Activated T-helper 17 cell treated with anti-CD3 and anti-CD28 coated beads, Interleukin-2, amount 50 U/mL, for 72 hours (primary cell): ENCODE measurements around the gene C12orf57. TPM values are rescaled to one million over a fixed set of nuclear protein-coding genes. Genes with fewer than 3 reads are reported as not detected.

Source experiments
- ATAC-seq: fragments of 150-1000 bp; cut with Tn5 transposase; replicated peaks from 2 replicates; pipeline ENCODE4 v1.10.0; 2021; ENCODE audit warnings: mild to moderate bottlenecking, moderate library complexity
- H3K27ac Mint-ChIP-seq: one replicate; pipeline ENCODE4 v1.8.0; 2022; ENCODE audit warnings: mixed read lengths
- H3K27me3 Mint-ChIP-seq: one replicate; pipeline ENCODE4 v1.8.0; 2022; ENCODE audit warnings: mixed read lengths
- H3K36me3 Mint-ChIP-seq: one replicate; pipeline ENCODE4 v1.8.0; 2022; ENCODE audit warnings: low read depth, mild to moderate bottlenecking, mixed read lengths
- H3K4me1 Mint-ChIP-seq: one replicate; pipeline ENCODE4 v1.8.0; 2022; ENCODE audit warnings: mixed read lengths
- H3K4me3 Mint-ChIP-seq: one replicate; pipeline ENCODE4 v1.8.0; 2022; ENCODE audit warnings: mild to moderate bottlenecking, mixed read lengths
- H3K9me3 Mint-ChIP-seq: one replicate; pipeline ENCODE4 v1.8.0; 2022; ENCODE audit warnings: mixed read lengths
- total RNA-seq, 2 donors: library from RNA; stranded (reverse); gene quantifications; one replicate each; pipeline ENCODE4 v1.2.3, GENCODE V29; 2022

The C12orf57 gene
- total RNA-seq, 2 donors from 2014 or later = 192 to 307 TPM

DNA sequence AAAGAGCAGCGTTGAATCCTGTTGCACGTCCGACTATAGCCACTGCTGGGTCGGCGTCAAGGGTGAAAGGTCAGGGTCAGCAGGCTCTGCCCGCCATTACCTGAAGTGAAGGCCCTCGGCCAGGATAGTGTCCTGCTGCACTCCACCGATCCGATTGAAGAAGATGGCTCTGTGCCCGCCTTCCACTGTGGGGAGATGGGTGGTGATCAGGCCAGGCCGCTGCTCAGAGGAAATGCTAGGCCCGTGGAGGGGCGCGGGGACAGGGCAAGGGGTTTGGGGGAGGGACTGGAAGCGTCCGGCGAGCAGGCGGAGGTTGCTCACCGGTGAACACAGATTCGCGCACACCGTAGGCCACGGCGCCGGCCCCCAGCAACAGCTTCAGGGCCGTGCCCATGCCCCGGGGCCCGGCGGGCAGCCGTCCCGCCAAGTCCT, 26.3 kb downstream of the C12orf57 start:
- Mint-ChIP-seq H3K27ac (peak overlapping the region; percentile 96), H3K27me3 (no peaks in the 10 kb centered on the region), H3K4me1 (peaks cover 24% of the 10 kb centered on the region), H3K9me3 (no peaks in the 10 kb centered on the region), H3K36me3 (peaks cover 98% of the 10 kb centered on the region), H3K4me3 (peak overlapping the region; percentile 93)
- ATAC-seq = peak; percentile 3

DNA sequence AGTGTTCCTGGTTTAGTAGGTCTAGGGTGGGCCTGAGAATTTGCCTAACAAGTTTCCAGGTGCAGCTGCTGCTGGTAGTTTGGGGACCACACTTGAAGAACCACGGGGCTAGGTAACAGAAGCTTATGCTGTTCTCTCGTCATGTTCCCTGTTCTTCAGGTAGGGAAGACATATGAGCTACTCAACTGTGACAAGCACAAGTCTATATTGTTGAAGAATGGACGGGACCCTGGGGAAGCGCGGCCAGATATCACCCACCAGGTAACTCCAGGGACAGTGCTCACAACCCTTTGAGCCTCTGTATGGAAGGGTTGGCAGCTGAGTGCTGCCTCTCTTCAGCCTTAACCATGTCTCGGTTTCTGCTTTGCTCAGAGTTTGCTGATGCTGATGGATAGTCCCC, 30.4 kb downstream of the C12orf57 start:
- peaks cover 98% of the 10 kb centered on the region for H3K36me3 Mint-ChIP-seq
- H3K4me1 Mint-ChIP-seq = peaks cover 17% of the 10 kb centered on the region
- no peaks in the 10 kb centered on the region for H3K9me3 Mint-ChIP-seq
- no peak for ATAC-seq
- no peaks in the 10 kb centered on the region for H3K27me3 Mint-ChIP-seq
- H3K4me3 Mint-ChIP-seq = no peak overlapping the region
- peak overlapping the region; percentile 59 for H3K27ac Mint-ChIP-seq

GRCh38 chr12:6975297-6976032, 31.6 kb downstream of the C12orf57 start:
- no peak for ATAC-seq
- Mint-ChIP-seq H3K36me3 (peaks cover 95% of the 10 kb centered on the region), H3K4me3 (no peak overlapping the region), H3K27ac (peak overlapping the region; percentile 41), H3K4me1 (peaks cover 15% of the 10 kb centered on the region), H3K27me3 (no peaks in the 10 kb centered on the region), H3K9me3 (no peaks in the 10 kb centered on the region)

DNA sequence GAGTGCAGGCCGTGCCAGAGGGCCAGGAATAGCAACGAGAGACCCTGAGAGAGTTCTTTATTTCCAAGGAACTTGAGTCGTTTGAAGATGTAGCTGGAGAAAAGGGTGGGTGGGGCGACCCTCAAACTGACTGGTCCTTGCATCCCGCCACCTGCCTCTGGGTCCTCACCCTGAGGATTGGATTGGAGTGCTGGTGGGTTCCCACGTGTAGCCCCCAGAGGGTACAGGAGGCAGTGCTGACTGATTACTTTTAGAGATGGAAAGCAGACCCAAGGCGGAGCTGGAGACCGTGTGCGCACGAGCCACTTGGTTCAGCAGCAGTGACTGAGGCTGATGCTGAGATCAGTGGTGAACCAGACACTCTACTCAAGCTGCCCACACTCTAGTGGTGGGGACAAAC, 33.8 kb downstream of the C12orf57 start:
- no peak for ATAC-seq
- H3K4me1 Mint-ChIP-seq = peaks cover 4% of the 10 kb centered on the region
- H3K27ac Mint-ChIP-seq = peak overlapping the region; percentile 60
- no peak overlapping the region for H3K4me3 Mint-ChIP-seq
- H3K27me3 Mint-ChIP-seq = no peaks in the 10 kb centered on the region
- H3K9me3 Mint-ChIP-seq = no peaks in the 10 kb centered on the region
- H3K36me3 Mint-ChIP-seq = peaks cover 97% of the 10 kb centered on the region

GRCh38 chr12:6978188-6978587, 34.4 kb downstream of the C12orf57 start:
- no peak overlapping the region for H3K4me3 Mint-ChIP-seq
- no peak for ATAC-seq
- no peaks in the 10 kb centered on the region for H3K9me3 Mint-ChIP-seq
- H3K27ac Mint-ChIP-seq = peak overlapping the region; percentile 38
- peaks cover 97% of the 10 kb centered on the region for H3K36me3 Mint-ChIP-seq
- peaks cover 4% of the 10 kb centered on the region for H3K4me1 Mint-ChIP-seq
- H3K27me3 Mint-ChIP-seq = no peaks in the 10 kb centered on the region

GRCh38 chr12:6978611-6979011, 34.8 kb downstream of the C12orf57 start:
- H3K9me3 Mint-ChIP-seq = no peaks in the 10 kb centered on the region
- H3K4me1 Mint-ChIP-seq = peaks cover 4% of the 10 kb centered on the region
- ATAC-seq = no peak
- peak overlapping the region; percentile 38 for H3K27ac Mint-ChIP-seq
- no peak overlapping the region for H3K4me3 Mint-ChIP-seq
- H3K27me3 Mint-ChIP-seq = no peaks in the 10 kb centered on the region
- H3K36me3 Mint-ChIP-seq = peaks cover 97% of the 10 kb centered on the region

DNA sequence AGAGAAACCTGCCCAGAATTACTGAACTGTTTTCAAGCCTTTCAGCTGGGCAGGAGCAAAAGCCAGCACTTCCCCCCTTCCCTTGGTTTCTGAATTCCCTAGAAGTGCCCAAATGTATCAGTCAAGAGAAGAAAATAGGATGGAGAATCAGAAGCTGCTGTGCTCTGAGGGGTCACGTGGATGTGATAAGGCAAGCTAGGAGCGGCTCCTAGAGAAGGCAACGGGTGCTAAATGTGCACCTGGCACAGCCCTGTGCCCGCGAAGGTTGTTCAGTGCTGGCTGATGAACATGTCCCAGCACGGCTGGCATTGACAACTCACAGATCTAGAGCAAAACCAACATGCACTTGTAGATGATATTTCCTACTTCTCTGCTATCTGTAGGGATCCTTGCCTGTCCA, 35.2 kb downstream of the C12orf57 start:
- peaks cover 4% of the 10 kb centered on the region for H3K4me1 Mint-ChIP-seq
- no peak overlapping the region for H3K4me3 Mint-ChIP-seq
- H3K9me3 Mint-ChIP-seq = no peaks in the 10 kb centered on the region
- peak overlapping the region; percentile 38 for H3K27ac Mint-ChIP-seq
- peaks cover 97% of the 10 kb centered on the region for H3K36me3 Mint-ChIP-seq
- H3K27me3 Mint-ChIP-seq = no peaks in the 10 kb centered on the region
- no peak for ATAC-seq

DNA sequence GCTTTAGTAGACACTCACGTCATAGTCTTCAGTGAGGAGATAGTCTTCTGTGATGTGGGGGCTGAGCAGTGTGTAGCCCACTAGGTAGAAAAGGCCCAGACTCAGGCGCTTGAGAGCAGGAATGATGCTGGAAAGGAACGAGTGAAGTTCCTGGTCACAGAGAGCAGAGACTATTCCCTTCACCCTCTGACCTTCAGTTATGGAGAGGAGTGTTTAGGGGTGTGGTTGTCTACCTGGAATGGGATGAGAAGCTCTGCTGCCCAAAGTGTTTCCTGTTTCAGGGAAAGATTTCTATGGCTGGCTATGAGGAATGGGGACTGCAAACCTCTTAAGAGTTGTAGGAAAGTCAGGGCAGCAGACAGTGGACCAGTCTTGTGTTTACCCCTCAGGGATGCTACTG, 35.6 kb downstream of the C12orf57 start:
- peaks cover 4% of the 10 kb centered on the region for H3K4me1 Mint-ChIP-seq
- no peak overlapping the region for H3K4me3 Mint-ChIP-seq
- H3K27ac Mint-ChIP-seq = peak overlapping the region; percentile 38
- H3K36me3 Mint-ChIP-seq = peaks cover 97% of the 10 kb centered on the region
- no peak for ATAC-seq
- H3K9me3 Mint-ChIP-seq = no peaks in the 10 kb centered on the region
- no peaks in the 10 kb centered on the region for H3K27me3 Mint-ChIP-seq

DNA sequence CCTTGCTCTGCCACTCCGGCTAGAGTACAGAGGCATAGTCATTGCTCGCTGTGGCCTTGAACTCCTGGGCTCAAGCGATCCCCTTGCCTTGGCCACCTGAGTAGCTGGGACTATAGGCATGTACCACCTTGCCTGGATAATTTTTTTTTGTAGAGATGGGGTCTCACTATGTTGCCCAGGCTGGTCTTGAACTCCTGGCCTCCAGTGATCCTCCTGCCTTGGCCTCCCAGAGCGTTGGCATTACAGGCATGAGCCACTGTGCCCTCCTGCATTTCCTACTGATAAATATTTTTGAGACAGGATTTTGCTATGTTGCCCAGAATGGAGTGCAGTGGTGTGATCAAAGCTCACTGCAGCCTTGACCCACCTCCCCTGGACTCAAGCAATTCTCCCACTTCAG, 36.3 kb downstream of the C12orf57 start:
- no peak for ATAC-seq
- Mint-ChIP-seq H3K36me3 (peaks cover 95% of the 10 kb centered on the region), H3K9me3 (no peaks in the 10 kb centered on the region), H3K27ac (no peak overlapping the region), H3K4me1 (peaks cover 4% of the 10 kb centered on the region), H3K27me3 (no peaks in the 10 kb centered on the region), H3K4me3 (no peak overlapping the region)

- Mint-ChIP-seq H3K27ac (no peak overlapping the region), H3K4me1 (peaks cover 4% of the 10 kb centered on the region), H3K9me3 (no peaks in the 10 kb centered on the region), H3K36me3 (peaks cover 88% of the 10 kb centered on the region), H3K4me3 (no peak overlapping the region), H3K27me3 (no peaks in the 10 kb centered on the region)
- ATAC-seq = no peak
These were observed 36.9 kb downstream of the C12orf57 start for GRCh38 chr12:6980740-6981139.

- H3K4me3 Mint-ChIP-seq = no peak overlapping the region
- H3K36me3 Mint-ChIP-seq = peaks cover 82% of the 10 kb centered on the region
- no peaks in the 10 kb centered on the region for H3K9me3 Mint-ChIP-seq
- no peaks in the 10 kb centered on the region for H3K27me3 Mint-ChIP-seq
- no peak for ATAC-seq
- H3K4me1 Mint-ChIP-seq = peaks cover 4% of the 10 kb centered on the region
- no peak overlapping the region for H3K27ac Mint-ChIP-seq
These were observed 37.6 kb downstream of the C12orf57 start for GRCh38 chr12:6981152-6982052.

DNA sequence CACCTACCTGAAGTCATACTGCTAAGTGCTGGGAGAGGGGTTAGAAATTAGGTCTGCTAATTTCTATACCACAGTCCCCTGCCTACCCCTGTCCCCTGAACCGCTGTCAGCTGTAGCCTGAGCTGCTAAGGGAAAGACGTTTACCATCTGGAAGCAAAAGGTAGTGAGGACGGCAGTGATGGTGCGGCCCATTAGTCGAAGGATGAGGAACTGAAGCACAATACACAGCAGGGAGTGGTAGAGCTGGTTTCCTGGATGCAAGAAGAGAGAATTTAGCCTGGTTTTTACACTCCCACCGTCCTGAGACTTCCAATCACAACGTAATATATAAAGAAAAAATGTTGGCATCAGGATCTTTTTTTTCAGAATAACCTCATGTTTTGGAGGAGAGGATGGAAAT, 38.7 kb downstream of the C12orf57 start:
- ATAC-seq = no peak
- Mint-ChIP-seq H3K4me3 (no peak overlapping the region), H3K27me3 (no peaks in the 10 kb centered on the region), H3K9me3 (no peaks in the 10 kb centered on the region), H3K4me1 (peaks cover 4% of the 10 kb centered on the region), H3K27ac (no peak overlapping the region), H3K36me3 (peaks cover 78% of the 10 kb centered on the region)

DNA sequence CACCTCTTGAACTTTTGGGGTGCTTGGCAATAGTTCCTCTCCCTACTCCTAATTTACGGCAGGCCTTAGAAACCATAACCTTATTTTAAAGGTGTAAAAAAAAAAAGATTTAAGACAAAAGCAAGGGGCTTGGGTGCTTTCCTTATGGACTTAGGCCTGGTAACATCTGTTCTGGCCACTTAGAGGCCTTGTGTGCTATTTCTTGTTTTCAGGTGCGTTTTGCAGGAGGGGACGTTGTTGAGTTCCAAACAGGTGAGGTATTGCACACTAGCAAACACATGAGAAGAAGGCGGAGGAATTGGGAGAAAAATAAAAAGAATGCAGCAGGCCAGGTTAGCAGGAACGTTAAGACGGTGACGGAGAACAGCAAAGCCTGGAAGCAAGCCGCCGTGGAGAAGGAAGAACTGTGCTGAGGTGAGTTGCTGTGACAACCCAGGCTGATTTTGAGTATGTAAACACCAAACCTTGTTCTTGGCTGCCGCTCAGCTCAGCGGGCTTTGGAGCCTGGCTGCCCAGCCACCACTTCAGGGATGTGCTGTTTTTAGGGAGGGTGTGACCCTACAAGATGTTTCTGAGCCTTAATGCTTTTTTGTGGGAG, 44.2 kb downstream of the C12orf57 start:
- Mint-ChIP-seq H3K27me3 (no peaks in the 10 kb centered on the region), H3K4me1 (no peaks in the 10 kb centered on the region), H3K36me3 (peaks cover 60% of the 10 kb centered on the region), H3K4me3 (no peak overlapping the region), H3K27ac (no peak overlapping the region), H3K9me3 (no peaks in the 10 kb centered on the region)
- ATAC-seq = no peak
